CD4-positive, alpha-beta T cell treated with Interleukin-17A for 1 hour (primary cell): ENCODE results near the gene ZHX3.
"Not testable (repeated sequence)": the region's sequence is repeated elsewhere in the genome, so short reads cannot be mapped to it uniquely, and the experiment has no call there.

Experiments used
- DNase-seq: peaks from one replicate; pipeline ENCODE4 v3.0.0-alpha.2; 2020

The ZHX3 gene

GRCh38 chr20:41249411-41250281 lies 67.9 kb downstream of the ZHX3 start:
- no peak for DNase-seq

- no peak for DNase-seq
Observed at GRCh38 chr20:41248368-41249024, 69.0 kb downstream of the ZHX3 start.

- DNase-seq, result no peak
Observed at GRCh38 chr20:41247523-41248367, 69.8 kb downstream of the ZHX3 start.

GRCh38 chr20:41245086-41245707 lies 72.3 kb downstream of the ZHX3 start:
- DNase-seq, result no peak

GRCh38 chr20:41242807-41243206 lies 74.7 kb downstream of the ZHX3 start:
- DNase-seq, result no peak

- no peak for DNase-seq
Observed at GRCh38 chr20:41242352-41242751, 75.2 kb downstream of the ZHX3 start.

GRCh38 chr20:41237233-41237632 lies 80.3 kb downstream of the ZHX3 start:
- not testable (repeated sequence) for DNase-seq

- not testable (repeated sequence) for DNase-seq
Observed at GRCh38 chr20:41236818-41237217, 80.7 kb downstream of the ZHX3 start.

- no peak for DNase-seq
Observed at GRCh38 chr20:41234546-41234945, 83.0 kb downstream of the ZHX3 start.

- no peak for DNase-seq
Observed at GRCh38 chr20:41234041-41234440, 83.5 kb downstream of the ZHX3 start.

GRCh38 chr20:41232973-41233926 lies 84.3 kb downstream of the ZHX3 start:
- DNase-seq, result no peak

GRCh38 chr20:41231136-41231535 lies 86.4 kb downstream of the ZHX3 start:
- no peak for DNase-seq

- no peak for DNase-seq
Observed at GRCh38 chr20:41230136-41230535, 87.4 kb downstream of the ZHX3 start.

GRCh38 chr20:41229259-41229658 lies 88.3 kb downstream of the ZHX3 start:
- DNase-seq, result no peak

- no peak for DNase-seq
Observed at GRCh38 chr20:41228858-41229257, 88.7 kb downstream of the ZHX3 start.

GRCh38 chr20:41226426-41226825 lies 91.1 kb downstream of the ZHX3 start:
- no peak for DNase-seq

GRCh38 chr20:41225091-41225490 lies 92.4 kb downstream of the ZHX3 start:
- no peak for DNase-seq

- no peak for DNase-seq
Observed at GRCh38 chr20:41224281-41224680, 93.2 kb downstream of the ZHX3 start.

GRCh38 chr20:41223112-41223511 lies 94.4 kb downstream of the ZHX3 start:
- no peak for DNase-seq

- no peak for DNase-seq
Observed at GRCh38 chr20:41222703-41223102, 94.8 kb downstream of the ZHX3 start.

- no peak for DNase-seq
Observed at GRCh38 chr20:41222296-41222695, 95.2 kb downstream of the ZHX3 start.
